BE2C (cell line): Measurements from ENCODE around the gene RALBP1.

ENCODE experiments used
- DNase-seq: peaks from one replicate; pipeline ENCODE4 v3.0.0-alpha.2; 2020
- H3K27me3 ChIP-seq: fragments of 250-450 bp; sonication (Bioruptor Pico); 2 replicates; pipeline ENCODE4 v1.5.1; 2020; ENCODE audit warnings: mild to moderate bottlenecking
- H3K36me3 ChIP-seq: fragments of 250-450 bp; sonication (Bioruptor Pico); 2 replicates; pipeline ENCODE4 v1.5.1; 2020; ENCODE audit warnings: mild to moderate bottlenecking
- H3K4me1 ChIP-seq: fragments of 250-450 bp; sonication (Bioruptor Pico); 2 replicates; pipeline ENCODE4 v1.5.1; 2020
- H3K4me3 ChIP-seq: 2 replicates; pipeline ENCODE4 v1.5.1; 2011; ENCODE audit warnings: low read depth, low read length
- H3K9me3 ChIP-seq: fragments of 250-450 bp; sonication (Bioruptor Pico); 2 replicates; pipeline ENCODE4 v1.5.1; 2020
- CTCF ChIP-seq: IDR thresholded peaks from 2 replicates; pipeline ENCODE4 v1.5.1; 2012; ENCODE audit warnings: mild to moderate bottlenecking, low read depth, low read length

The RALBP1 gene

DNA sequence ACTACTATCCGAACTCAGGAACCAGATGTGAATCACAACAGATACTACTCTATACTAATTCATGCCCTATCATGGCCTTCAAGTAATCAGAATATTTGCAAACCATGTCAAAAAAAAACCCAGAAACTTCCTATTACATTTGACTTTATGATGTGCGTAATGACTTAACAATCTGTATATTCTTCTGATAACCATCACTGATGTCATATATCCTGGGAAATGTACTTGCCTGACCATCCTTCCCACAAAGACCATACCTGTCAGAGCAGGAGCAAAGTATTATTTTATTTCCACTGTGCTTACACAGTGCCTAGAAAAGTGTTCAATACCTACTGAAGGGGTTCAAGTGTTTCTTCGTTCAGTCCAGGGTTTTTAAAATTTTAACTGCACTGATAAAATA lies 111.5 kb downstream of the RALBP1 start:
- H3K36me3 ChIP-seq = no peaks in the 10 kb centered on the region
- TF ChIP-seq CTCF = no peak
- H3K9me3 ChIP-seq = no peaks in the 10 kb centered on the region

More for the DNA sequence above, 111.5 kb downstream of the RALBP1 start:
- H3K4me3 ChIP-seq = no peak overlapping the region
- DNase-seq = no peak
- H3K4me1 ChIP-seq = no peaks in the 10 kb centered on the region
- H3K27me3 ChIP-seq = no peaks in the 10 kb centered on the region
